ENCODE data around the gene CYP19A1. TPM values are rescaled to one million over a fixed set of nuclear protein-coding genes. Genes with fewer than 3 reads are reported as not detected.

CYP19A1 gene
- total and polyA plus RNA-seq, 2 of the 8 experiments (the other 6 are each of a cell fraction or from before 2014, with no cell fraction given) = not detected

DNA sequence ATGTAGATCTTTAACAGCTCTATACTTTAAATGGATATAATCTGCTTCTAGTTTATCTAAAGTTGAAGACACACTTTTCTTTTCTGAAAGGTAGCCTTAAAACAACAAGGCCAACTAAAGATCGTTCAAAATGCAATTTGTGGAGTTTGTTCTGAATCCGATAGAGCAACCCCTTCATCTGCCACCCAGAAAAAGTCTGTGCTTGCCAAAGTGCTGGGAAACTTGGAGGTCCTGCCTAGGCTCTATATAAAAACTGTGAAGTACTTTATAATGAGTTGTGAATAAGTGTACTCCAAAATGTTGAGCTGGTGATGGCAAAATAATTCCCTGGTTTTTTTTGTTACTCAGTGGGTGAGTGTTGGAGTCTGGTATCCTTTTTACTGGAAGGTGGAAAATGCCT lies 15.6 kb upstream of the CYP19A1 start:
- no peak for TF ChIP-seq POLR2AphosphoS5 (IDR thresholded peaks at IDR 0.05; ENCODE audit: low read depth, low read length)
- TF ChIP-seq CBX5 (IDR thresholded peaks at IDR 0.05; ENCODE audit: low read depth, low read length) = no peak
- no peak for TF ChIP-seq POLR2A (IDR thresholded peaks at IDR 0.05; ENCODE audit: control extremely low read depth in 1 of 2, low read depth in 2 of 2, low read length in 2 of 2)
- TF ChIP-seq JUN (IDR thresholded peaks at IDR 0.05; ENCODE audit: low read depth, low read length) = no peak
- TF ChIP-seq KDM5A (IDR thresholded peaks at IDR 0.05; ENCODE audit: low read length) = no peak
- no peak for TF ChIP-seq PHF8 (conservative IDR thresholded peaks at IDR 0.05; ENCODE audit: low read depth, low read length)
- TF ChIP-seq KDM1A (IDR thresholded peaks at IDR 0.05; ENCODE audit: borderline replicate concordance, low read length) = no peak
- no peak for TF ChIP-seq FOSL1 (IDR thresholded peaks at IDR 0.05; ENCODE audit: insufficient read depth, low read depth, low read length)
- no peak for TF ChIP-seq TCF12 (IDR thresholded peaks at IDR 0.05; ENCODE audit: low read depth, low read length)
- no peak for TF ChIP-seq RNF2 (IDR thresholded peaks at IDR 0.05; ENCODE audit: borderline replicate concordance, low read depth, low read length, missing control alignments, poor library complexity, severe bottlenecking)
- TF ChIP-seq RFX5 (IDR thresholded peaks at IDR 0.05; ENCODE audit: borderline replicate concordance, low read depth, low read length) = no peak
- H3K23me2 ChIP-seq (ENCODE audit: low read depth, low read length) = no peaks in the 10 kb centered on the region
- H3K27me3 ChIP-seq (replicated peaks in 1 of 4; ENCODE audit: control insufficient read depth in 3 of 4, extremely low read depth in 1 of 4, insufficient read depth in 3 of 4, low read length in 3 of 4) = no peaks in the 10 kb centered on the region
- ChIA-PET POLR2A (ENCODE audit: partially characterized antibody) (no interaction called here), CTCF (ENCODE audit: partially characterized antibody) (interaction anchor here (0.6 to 1.6 kb wide), 3 partner anchors 16 to 189 kb away, joined by 3 to 8 read pairs (median 3); no protein-coding TSS in a partner anchor)
- no peaks in the 10 kb centered on the region for H3K9me3 ChIP-seq (ENCODE audit: insufficient read depth in 2 of 2, low read depth in 1 of 2, low read length in 1 of 2)
- H3K14ac ChIP-seq (ENCODE audit: insufficient read length) = no peak overlapping the region
- no peak overlapping the region for H3K4me3 ChIP-seq (ENCODE audit: extremely low read depth in 1 of 4, insufficient read depth in 2 of 4, low read depth in 3 of 4, low read length in 4 of 4)
- no peak overlapping the region for H4K8ac ChIP-seq (ENCODE audit: extremely low read depth, insufficient read depth, low read length)
- H4K91ac ChIP-seq (replicated peaks; ENCODE audit: insufficient read length, low read length) = no peak overlapping the region
- no peak overlapping the region for H2AK5ac ChIP-seq (ENCODE audit: low read depth, low read length)
- H4K5ac ChIP-seq (ENCODE audit: insufficient read length, low read depth, low read length) = no peak overlapping the region
- H2BK5ac ChIP-seq (ENCODE audit: low read depth, low read length) = no peak overlapping the region
- H2BK20ac ChIP-seq (ENCODE audit: low read length) = no peak overlapping the region
- no peak overlapping the region for H2BK15ac ChIP-seq (ENCODE audit: low read length)
- no peak overlapping the region for H3K23ac ChIP-seq (ENCODE audit: insufficient read length)
- no peaks in the 10 kb centered on the region for H4K20me1 ChIP-seq (replicated peaks in 1 of 2; ENCODE audit: control insufficient read depth in 1 of 2, insufficient read depth in 2 of 2, low read length in 2 of 2)
- H3K4me1 ChIP-seq (replicated peaks in 1 of 4; ENCODE audit: control insufficient read depth in 3 of 4, insufficient read depth in 4 of 4, low read length in 3 of 4) = no peaks in the 10 kb centered on the region
- H2BK12ac ChIP-seq (ENCODE audit: low read depth, low read length) = no peak overlapping the region
- H3K4ac ChIP-seq (replicated peaks; ENCODE audit: insufficient read length, low read depth, low read length) = no peak overlapping the region
- H3K27ac ChIP-seq (ENCODE audit: low read depth, low read length) = no peak overlapping the region
- DNase-seq (ENCODE audit: low read depth in 1 of 2, low spot score in 2 of 2) (no peak), FAIRE-seq (no peak)
- H3K4me2 ChIP-seq (ENCODE audit: insufficient read depth in 1 of 2, low read depth in 2 of 2, low read length in 2 of 2) = no peak overlapping the region
- no peak overlapping the region for H2BK120ac ChIP-seq (replicated peaks; ENCODE audit: low read depth, low read length)
- H3K79me1 ChIP-seq (ENCODE audit: low read depth, low read length) = no peaks in the 10 kb centered on the region
- 81% methylated on average over 2 of the region's 2 CpGs; no CpG with 5 or more reads in 1 of the 2 experiments for WGBS, 2 experiments (ENCODE audit: extremely low coverage in 1 of 2, insufficient coverage in 1 of 2, insufficient read length in 1 of 2, insufficient replicate concordance in 2 of 2, low coverage in 1 of 2, low lambda C conversion rate in 2 of 2, missing lambda C conversion rate in 1 of 2)
- no peaks in the 10 kb centered on the region for H3K79me2 ChIP-seq (ENCODE audit: control insufficient read depth in 1 of 2, insufficient read depth in 2 of 2, low read length in 2 of 2)
- H3K56ac ChIP-seq (replicated peaks; ENCODE audit: insufficient read length, low read depth, low read length) = no peak overlapping the region
- H3K18ac ChIP-seq (ENCODE audit: extremely low read depth, low read length) = no peak overlapping the region
- H3K9ac ChIP-seq (replicated peaks in 1 of 4; ENCODE audit: extremely low read depth in 1 of 4, low read depth in 3 of 4, low read length in 3 of 4) = no peak overlapping the region
- no peaks in the 10 kb centered on the region for H3K36me3 ChIP-seq (ENCODE audit: control insufficient read depth in 2 of 4, insufficient read depth in 4 of 4, low read length in 3 of 4)
- no peak overlapping the region for H2AFZ ChIP-seq (ENCODE audit: low read length)
